HEK293 (cell line): ENCODE data around the gene EVI2B.

Experiments
- BCL11A ChIP-seq: fragments of 450-650 bp; formaldehyde crosslinking; IDR thresholded peaks from 2 replicates; pipeline ENCODE4 v1.5.1; 2016; ENCODE audit warnings: low read depth, missing biosample characterization, missing genetic modification characterization
- ZBTB1 ChIP-seq: fragments of 450-650 bp; formaldehyde crosslinking; IDR thresholded peaks from 2 replicates; pipeline ENCODE4 v1.5.1; 2016; ENCODE audit warnings: missing biosample characterization, missing genetic modification characterization
- ZNF138 ChIP-seq: fragments of 450-650 bp; formaldehyde crosslinking; IDR thresholded peaks from 2 replicates; pipeline ENCODE4 v1.5.1; 2016; ENCODE audit warnings: missing biosample characterization, missing genetic modification characterization, borderline replicate concordance
- ZNF239 ChIP-seq: fragments of 450-650 bp; formaldehyde crosslinking; IDR thresholded peaks from 2 replicates; pipeline ENCODE4 v1.5.1; 2016; ENCODE audit warnings: missing biosample characterization, missing genetic modification characterization
- ZNF529 ChIP-seq: fragments of 450-650 bp; formaldehyde crosslinking; IDR thresholded peaks from 2 replicates; pipeline ENCODE4 v1.5.1; 2017; ENCODE audit warnings: missing genetic modification characterization, missing biosample characterization; ENCODE audit not compliant: insufficient replicate concordance
- ZNF530 ChIP-seq: fragments of 450-650 bp; formaldehyde crosslinking; IDR thresholded peaks from 2 replicates; pipeline ENCODE4 v1.5.1; 2016; ENCODE audit warnings: low read depth, missing biosample characterization, missing genetic modification characterization
- ZNF544 ChIP-seq: fragments of 450-650 bp; formaldehyde crosslinking; IDR thresholded peaks from 2 replicates; pipeline ENCODE4 v1.5.0; 2017; ENCODE audit warnings: missing biosample characterization, missing genetic modification characterization
- ZNF707 ChIP-seq: fragments of 450-650 bp; formaldehyde crosslinking; IDR thresholded peaks from 2 replicates; pipeline ENCODE4 v1.5.1; 2016; ENCODE audit warnings: missing biosample characterization, missing genetic modification characterization
- TF ChIP-seq, protein P1 (sequence below): fragments of 450-650 bp; formaldehyde crosslinking; IDR thresholded peaks from 2 replicates; pipeline ENCODE4 v1.5.1; 2016; ENCODE audit warnings: missing biosample characterization, missing genetic modification characterization, low read depth
- TF ChIP-seq, protein P2 (sequence below): sonication (generic); formaldehyde crosslinking; IDR thresholded peaks from 2 replicates; pipeline ENCODE4 v1.8.1; 2022; ENCODE audit warnings: mild to moderate bottlenecking, moderate library complexity, missing genetic modification reagents
- TF ChIP-seq, protein P3 (sequence below): fragments of 450-650 bp; formaldehyde crosslinking; IDR thresholded peaks from 2 replicates; pipeline ENCODE4 v1.5.1; 2016; ENCODE audit warnings: missing biosample characterization, missing genetic modification characterization

DNA sequence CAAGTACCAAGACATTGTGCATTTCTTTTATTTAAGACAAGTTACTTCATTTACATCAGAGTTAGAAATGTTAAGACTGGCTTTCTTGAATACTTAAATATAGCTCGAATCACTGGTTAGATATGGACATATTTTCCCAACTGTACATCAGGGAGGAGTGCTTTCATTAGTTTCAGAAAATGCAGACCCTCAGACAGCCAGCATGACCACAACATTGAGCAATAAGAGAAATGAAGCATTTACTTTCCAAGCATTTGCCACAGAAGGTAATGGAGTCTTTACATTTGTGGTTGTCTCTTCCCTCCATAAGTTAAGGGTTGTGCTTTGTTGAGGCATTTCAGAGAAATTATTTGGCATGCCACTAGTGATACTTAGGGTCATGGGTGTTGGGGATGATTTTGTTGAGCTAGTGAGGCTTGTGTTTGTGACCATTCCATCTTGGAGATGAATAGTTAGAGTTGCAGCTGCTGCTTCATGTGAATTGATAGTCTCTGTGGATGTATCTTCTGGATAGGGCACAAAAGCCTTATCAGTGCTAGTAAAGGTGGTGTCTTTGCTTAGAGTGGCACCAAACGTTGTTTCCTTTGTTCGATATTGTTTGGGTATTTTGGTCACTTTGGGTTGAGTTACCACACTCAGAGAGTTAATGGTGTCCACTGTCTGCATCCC is 18.9 kb downstream of the EVI2B start:
- TF ChIP-seq, protein P1, sequence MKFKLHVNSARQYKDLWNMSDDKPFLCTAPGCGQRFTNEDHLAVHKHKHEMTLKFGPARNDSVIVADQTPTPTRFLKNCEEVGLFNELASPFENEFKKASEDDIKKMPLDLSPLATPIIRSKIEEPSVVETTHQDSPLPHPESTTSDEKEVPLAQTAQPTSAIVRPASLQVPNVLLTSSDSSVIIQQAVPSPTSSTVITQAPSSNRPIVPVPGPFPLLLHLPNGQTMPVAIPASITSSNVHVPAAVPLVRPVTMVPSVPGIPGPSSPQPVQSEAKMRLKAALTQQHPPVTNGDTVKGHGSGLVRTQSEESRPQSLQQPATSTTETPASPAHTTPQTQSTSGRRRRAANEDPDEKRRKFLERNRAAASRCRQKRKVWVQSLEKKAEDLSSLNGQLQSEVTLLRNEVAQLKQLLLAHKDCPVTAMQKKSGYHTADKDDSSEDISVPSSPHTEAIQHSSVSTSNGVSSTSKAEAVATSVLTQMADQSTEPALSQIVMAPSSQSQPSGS (tag by site-specific recombination) = no peak
- TF ChIP-seq ZNF529 (tag by site-specific recombination) (no peak), ZNF138 (tag by site-specific recombination) (no peak), BCL11A (tag by site-specific recombination) (no peak), ZBTB1 (tag by site-specific recombination) (no peak), ZNF239 (tag by site-specific recombination) (no peak), ZNF707 (tag by site-specific recombination) (no peak), ZNF530 (tag by site-specific recombination) (no peak), ZNF544 (tag by site-specific recombination) (no peak)
- TF ChIP-seq, protein P2, sequence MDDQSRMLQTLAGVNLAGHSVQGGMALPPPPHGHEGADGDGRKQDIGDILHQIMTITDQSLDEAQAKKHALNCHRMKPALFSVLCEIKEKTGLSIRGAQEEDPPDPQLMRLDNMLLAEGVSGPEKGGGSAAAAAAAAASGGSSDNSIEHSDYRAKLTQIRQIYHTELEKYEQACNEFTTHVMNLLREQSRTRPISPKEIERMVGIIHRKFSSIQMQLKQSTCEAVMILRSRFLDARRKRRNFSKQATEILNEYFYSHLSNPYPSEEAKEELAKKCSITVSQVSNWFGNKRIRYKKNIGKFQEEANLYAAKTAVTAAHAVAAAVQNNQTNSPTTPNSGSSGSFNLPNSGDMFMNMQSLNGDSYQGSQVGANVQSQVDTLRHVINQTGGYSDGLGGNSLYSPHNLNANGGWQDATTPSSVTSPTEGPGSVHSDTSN (CRISPR knock-in tag) = no peak
- TF ChIP-seq, protein P3, sequence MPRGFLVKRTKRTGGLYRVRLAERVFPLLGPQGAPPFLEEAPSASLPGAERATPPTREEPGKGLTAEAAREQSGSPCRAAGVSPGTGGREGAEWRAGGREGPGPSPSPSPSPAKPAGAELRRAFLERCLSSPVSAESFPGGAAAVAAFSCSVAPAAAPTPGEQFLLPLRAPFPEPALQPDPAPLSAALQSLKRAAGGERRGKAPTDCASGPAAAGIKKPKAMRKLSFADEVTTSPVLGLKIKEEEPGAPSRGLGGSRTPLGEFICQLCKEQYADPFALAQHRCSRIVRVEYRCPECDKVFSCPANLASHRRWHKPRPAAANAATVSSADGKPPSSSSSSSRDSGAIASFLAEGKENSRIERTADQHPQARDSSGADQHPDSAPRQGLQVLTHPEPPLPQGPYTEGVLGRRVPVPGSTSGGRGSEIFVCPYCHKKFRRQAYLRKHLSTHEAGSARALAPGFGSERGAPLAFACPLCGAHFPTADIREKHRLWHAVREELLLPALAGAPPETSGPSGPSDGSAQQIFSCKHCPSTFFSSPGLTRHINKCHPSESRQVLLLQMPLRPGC (tag by site-specific recombination) = no peak
